ENCODE measurements around the gene OTULINL.

DNA sequence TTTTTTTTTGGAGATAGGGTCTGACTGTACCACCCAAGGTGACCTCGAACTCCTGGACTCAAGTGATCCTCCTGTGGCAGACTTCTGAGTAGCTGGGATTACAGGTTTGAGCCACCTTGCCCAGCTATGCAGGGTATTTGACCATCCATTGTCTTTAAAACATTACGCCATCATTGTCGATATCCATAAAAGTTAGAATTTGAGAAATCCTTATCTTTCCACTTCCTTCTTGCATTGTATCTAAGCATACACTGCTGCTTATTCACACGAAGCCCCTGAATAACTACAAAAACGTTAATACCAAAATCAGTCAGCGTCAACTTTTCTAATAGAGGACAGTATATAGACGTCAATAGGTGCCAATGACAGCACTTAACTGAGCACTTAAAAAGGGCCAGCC lies 5.4 kb upstream of the OTULINL start:
- TF ChIP-seq POLR2A (IDR thresholded peaks at IDR 0.05; ENCODE audit: low read length) (no peak), GATA1 (IDR thresholded peaks at IDR 0.05; ENCODE audit: low read depth, low read length) (no peak)

Measured in erythroblast (primary cell).